HepG2 (cell line): ENCODE results near the gene TMTC2. TPM values are rescaled to one million over a fixed set of nuclear protein-coding genes. Genes with fewer than 3 reads are reported as not detected.

Source experiments
- ATAC-seq: fragments of 200-7000 bp; cut with Tn5 transposase; 3 replicates; pipeline ENCODE4 v1.9.1; 2020; ENCODE audit warnings: mild to moderate bottlenecking, moderate library complexity
- BruUV-seq: library from RNA; stranded (reverse); fragments of 400-500 nt; replicated peaks from 2 replicates; lab custom pipeline; 2021; lab: Mats Ljungman, UMichigan
- CTCF ChIA-PET: fragments of 300-600 bp; formaldehyde crosslinking; extraction: SDS; loops from one replicate; lab custom pipeline; 2021; ENCODE audit warnings: low total read pairs, inconsistent platforms, low intra/inter-chr PET ratio; lab: Yijun Ruan, JAX
- POLR2A ChIA-PET: fragments of 350-600 bp; sonication (Branson Sonifier 250); formaldehyde crosslinking; loops from one replicate; lab custom pipeline; 2020; ENCODE audit warnings: antibody characterized with exemption, inconsistent platforms; lab: Yijun Ruan, JAX
- DNase-seq: peaks from one replicate; pipeline ENCODE4 v3.0.0-alpha.2; 2015; ENCODE audit warnings: low spot score
- FAIRE-seq: peaks from 3 replicates; lab custom pipeline; 2011; peaks lifted over from hg19 to GRCh38; lab: Jason Lieb, UNC
- H2AFZ ChIP-seq: one replicate; pipeline ENCODE4 v1.6.1; 2011; ENCODE audit warnings: low read length, inconsistent platforms
- H3K27ac ChIP-seq: fragments of 300-600 bp; 3 replicates; pipeline ENCODE4 v1.8.0; 2011; ENCODE audit warnings: mixed run types, mild to moderate bottlenecking, mixed read lengths, low read length, inconsistent platforms; ENCODE audit not compliant: insufficient read depth; ENCODE audit errors: extremely low read length
- H3K27me3 ChIP-seq, 2 experiments: fragments of 200-600 bp in 1 of 2; 2 replicates in 1 of 2; 3 replicates in 1 of 2; pipeline versions ENCODE4 v1.6.0 to v1.8.0; 2011; ENCODE audit warnings: low read length in 2 of 2, mild to moderate bottlenecking in 2 of 2, moderate library complexity in 2 of 2, inconsistent platforms in 1 of 2; ENCODE audit not compliant: insufficient read depth in 2 of 2, control insufficient read depth in 1 of 2
- H3K36me3 ChIP-seq, 2 experiments: fragments of 200-600 bp in 1 of 2; replicated peaks in 1 of 2; 2 replicates in 1 of 2; 3 replicates in 1 of 2; pipeline versions ENCODE4 v1.5.1 to v1.8.0; 2011; ENCODE audit warnings: low read length in 2 of 2, inconsistent platforms in 1 of 2; ENCODE audit not compliant: insufficient read depth in 2 of 2, control insufficient read depth in 1 of 2
- H3K4me1 ChIP-seq: 2 replicates; pipeline ENCODE4 v1.5.1; 2012; ENCODE audit warnings: low read length, inconsistent platforms; ENCODE audit not compliant: insufficient read depth
- H3K4me2 ChIP-seq: 2 replicates; pipeline ENCODE4 v1.6.0; 2011; ENCODE audit warnings: low read depth, low read length, inconsistent platforms
- H3K4me3 ChIP-seq, 3 experiments: fragments of 200-600 bp in 1 of 3; sonication (generic), shearing (Covaris generic) in 1 of 3; replicated peaks in 1 of 3; 2 replicates each; pipeline ENCODE4 v1.5.1; 2011 to 2016; ENCODE audit warnings: low read length in 3 of 3, inconsistent platforms in 2 of 3, low read depth in 2 of 3, mild to moderate bottlenecking in 2 of 3, control low read depth in 1 of 3, mixed read lengths in 1 of 3; ENCODE audit not compliant: insufficient read depth in 1 of 3
- H3K79me2 ChIP-seq: one replicate; pipeline ENCODE4 v1.6.1; 2011; ENCODE audit warnings: low read length, inconsistent platforms; ENCODE audit not compliant: insufficient read depth
- H3K9ac ChIP-seq: 2 replicates; pipeline ENCODE4 v1.6.0; 2011; ENCODE audit warnings: mild to moderate bottlenecking, low read depth, low read length, inconsistent platforms; ENCODE audit not compliant: insufficient read depth
- H3K9me3 ChIP-seq: 2 replicates; pipeline ENCODE4 v1.5.1; 2012; ENCODE audit warnings: mild to moderate bottlenecking, low read length
- H4K20me1 ChIP-seq: 2 replicates; pipeline ENCODE4 v1.6.0; 2011; ENCODE audit warnings: inconsistent platforms, mild to moderate bottlenecking, low read length, moderate library complexity; ENCODE audit not compliant: insufficient read depth
- JUNB ChIP-seq: sonication (generic); formaldehyde crosslinking; IDR thresholded peaks from 2 replicates; pipeline ENCODE4 v1.8.0; 2022; ENCODE audit warnings: missing genetic modification reagents, mild to moderate bottlenecking, borderline replicate concordance
- SALL2 ChIP-seq: sonication (generic); formaldehyde crosslinking; IDR thresholded peaks from 2 replicates; pipeline ENCODE4 v1.8.1; 2023; ENCODE audit warnings: mild to moderate bottlenecking, missing genetic modification reagents, inconsistent platforms
- WGBS: methylation state at CpG from one replicate; pipeline ENCODE4 v1.1.6; 2017; ENCODE audit warnings: low lambda C conversion rate; 5-methylcytosine and 5-hydroxymethylcytosine counted together
- in situ Hi-C: cut with HindIII; loops from 2 replicates; pipeline ENCODE4 v1.10.0; 2017; ENCODE audit warnings: low pct_unique_long_range_greater_than_20kb; ENCODE audit not compliant: extremely low pct_ligation_motif_present
- intact Hi-C: fragments of 100-400 bp; cut with micrococcal nuclease; formaldehyde crosslinking; loops from one replicate; pipeline ENCODE4 v1.10.0; 2022; ENCODE audit not compliant: unreplicated experiment
- polyA plus RNA-seq, 8 experiments: library from polyadenylated mRNA; depleted of rRNA in 3 of 8; stranded (reverse) in 7 of 8; unstranded in 1 of 8; fragments of >200 nt; fragmentation: Illumina TruSeq in 4 of 8; extraction: Trizol in 4 of 8; gene quantifications; 2 replicates each; pipeline versions ENCODE4 v1.2.1 to v1.2.3, GENCODE V29; 2011 to 2016; ENCODE audit warnings: low read depth in 4 of 8, missing spikeins in 1 of 8, mixed read lengths in 1 of 8; ENCODE audit not compliant: insufficient read depth in 1 of 8
- total RNA-seq, 5 experiments: library from RNA; depleted of rRNA; stranded (reverse); fragments of >200 nt; fragmentation: Illumina TruSeq; extraction: Trizol; gene quantifications; 2 replicates each; pipeline ENCODE4 v1.2.3, GENCODE V29; 2016; ENCODE audit warnings: low read depth in 1 of 5
- TF ChIP-seq, protein P1 (sequence below): sonication (generic); formaldehyde crosslinking; IDR thresholded peaks from 2 replicates; pipeline ENCODE4 v1.8.1; 2022; ENCODE audit warnings: mild to moderate bottlenecking, missing genetic modification reagents
- TF ChIP-seq, protein P2 (sequence below): sonication (generic); formaldehyde crosslinking; IDR thresholded peaks from 2 replicates; pipeline ENCODE4 v1.5.0; 2020; ENCODE audit warnings: mild to moderate bottlenecking, missing genetic modification reagents, borderline replicate concordance
- TF ChIP-seq, protein P3 (sequence below): fragments of 450-650 bp; IDR thresholded peaks from 2 replicates; pipeline ENCODE4 v1.6.1; 2017
- TF ChIP-seq, protein P4 (sequence below): sonication (generic); formaldehyde crosslinking; IDR thresholded peaks from 2 replicates; pipeline ENCODE4 v1.4.0; 2020; ENCODE audit warnings: mild to moderate bottlenecking, missing genetic modification reagents, borderline replicate concordance
- TF ChIP-seq, protein P5 (sequence below): sonication (generic); formaldehyde crosslinking; IDR thresholded peaks from 2 replicates; pipeline ENCODE4 v1.4.0; 2020; ENCODE audit warnings: mild to moderate bottlenecking, low read depth, missing genetic modification reagents
- TF ChIP-seq, protein P6 (sequence below): sonication (generic); formaldehyde crosslinking; IDR thresholded peaks from 2 replicates; pipeline ENCODE4 v1.4.0; 2020; ENCODE audit warnings: missing genetic modification reagents

TMTC2 gene
- total and polyA plus RNA-seq, 2 of the 13 experiments (the other 11 are each of a cell fraction or from before 2014, with no cell fraction given), result 0.55 to 0.63 TPM

DNA sequence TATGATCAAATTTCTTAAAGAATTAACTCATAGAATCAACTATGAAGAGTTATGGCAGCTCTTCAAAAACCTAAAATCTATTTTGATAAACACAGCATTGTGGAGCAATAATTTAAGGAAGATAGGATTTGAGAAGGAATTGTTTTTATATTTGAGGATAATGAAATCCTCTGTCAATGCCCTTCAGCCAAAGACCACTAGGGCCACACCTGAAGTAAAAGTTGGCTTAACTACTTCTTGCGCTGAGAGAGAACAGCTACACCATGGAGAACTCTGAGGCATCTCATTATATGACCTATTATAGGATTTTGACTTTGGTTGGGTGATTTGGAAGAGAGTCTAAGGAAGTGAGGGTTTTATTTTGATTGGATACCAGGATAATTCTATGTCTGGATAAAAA is 237.2 kb downstream of the TMTC2 start:
- FAIRE-seq, result no peak

More for the DNA sequence above, 237.2 kb downstream of the TMTC2 start:
- Histone ChIP-seq H3K27ac (no peak overlapping the region), H4K20me1 (no peaks in the 10 kb centered on the region), H3K4me2 (no peak overlapping the region), H2AFZ (no peak overlapping the region), H3K9me3 (no peaks in the 10 kb centered on the region), H3K4me1 (no peaks in the 10 kb centered on the region), H3K4me3 (no peak overlapping the region), H3K36me3 (no peaks in the 10 kb centered on the region), H3K27me3 (no peaks in the 10 kb centered on the region), H3K79me2 (no peaks in the 10 kb centered on the region)
- intact Hi-C loops, result no loop called here
- no TSS peak for BruUV-seq
- WGBS, result 47% methylated on average over 1 of the region's 1 CpG
- ATAC-seq, result no peak
- TF ChIP-seq JUNB (CRISPR knock-in tag) (no peak), SALL2 (CRISPR knock-in tag) (no peak)
- TF ChIP-seq, protein P1, sequence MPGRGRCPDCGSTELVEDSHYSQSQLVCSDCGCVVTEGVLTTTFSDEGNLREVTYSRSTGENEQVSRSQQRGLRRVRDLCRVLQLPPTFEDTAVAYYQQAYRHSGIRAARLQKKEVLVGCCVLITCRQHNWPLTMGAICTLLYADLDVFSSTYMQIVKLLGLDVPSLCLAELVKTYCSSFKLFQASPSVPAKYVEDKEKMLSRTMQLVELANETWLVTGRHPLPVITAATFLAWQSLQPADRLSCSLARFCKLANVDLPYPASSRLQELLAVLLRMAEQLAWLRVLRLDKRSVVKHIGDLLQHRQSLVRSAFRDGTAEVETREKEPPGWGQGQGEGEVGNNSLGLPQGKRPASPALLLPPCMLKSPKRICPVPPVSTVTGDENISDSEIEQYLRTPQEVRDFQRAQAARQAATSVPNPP (CRISPR knock-in tag), result no peak
- TF ChIP-seq, protein P2, sequence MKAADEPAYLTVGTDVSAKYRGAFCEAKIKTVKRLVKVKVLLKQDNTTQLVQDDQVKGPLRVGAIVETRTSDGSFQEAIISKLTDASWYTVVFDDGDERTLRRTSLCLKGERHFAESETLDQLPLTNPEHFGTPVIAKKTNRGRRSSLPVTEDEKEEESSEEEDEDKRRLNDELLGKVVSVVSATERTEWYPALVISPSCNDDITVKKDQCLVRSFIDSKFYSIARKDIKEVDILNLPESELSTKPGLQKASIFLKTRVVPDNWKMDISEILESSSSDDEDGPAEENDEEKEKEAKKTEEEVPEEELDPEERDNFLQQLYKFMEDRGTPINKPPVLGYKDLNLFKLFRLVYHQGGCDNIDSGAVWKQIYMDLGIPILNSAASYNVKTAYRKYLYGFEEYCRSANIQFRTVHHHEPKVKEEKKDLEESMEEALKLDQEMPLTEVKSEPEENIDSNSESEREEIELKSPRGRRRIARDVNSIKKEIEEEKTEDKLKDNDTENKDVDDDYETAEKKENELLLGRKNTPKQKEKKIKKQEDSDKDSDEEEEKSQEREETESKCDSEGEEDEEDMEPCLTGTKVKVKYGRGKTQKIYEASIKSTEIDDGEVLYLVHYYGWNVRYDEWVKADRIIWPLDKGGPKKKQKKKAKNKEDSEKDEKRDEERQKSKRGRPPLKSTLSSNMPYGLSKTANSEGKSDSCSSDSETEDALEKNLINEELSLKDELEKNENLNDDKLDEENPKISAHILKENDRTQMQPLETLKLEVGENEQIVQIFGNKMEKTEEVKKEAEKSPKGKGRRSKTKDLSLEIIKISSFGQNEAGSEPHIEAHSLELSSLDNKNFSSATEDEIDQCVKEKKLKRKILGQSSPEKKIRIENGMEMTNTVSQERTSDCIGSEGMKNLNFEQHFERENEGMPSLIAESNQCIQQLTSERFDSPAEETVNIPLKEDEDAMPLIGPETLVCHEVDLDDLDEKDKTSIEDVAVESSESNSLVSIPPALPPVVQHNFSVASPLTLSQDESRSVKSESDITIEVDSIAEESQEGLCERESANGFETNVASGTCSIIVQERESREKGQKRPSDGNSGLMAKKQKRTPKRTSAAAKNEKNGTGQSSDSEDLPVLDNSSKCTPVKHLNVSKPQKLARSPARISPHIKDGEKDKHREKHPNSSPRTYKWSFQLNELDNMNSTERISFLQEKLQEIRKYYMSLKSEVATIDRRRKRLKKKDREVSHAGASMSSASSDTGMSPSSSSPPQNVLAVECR, result no peak
- TF ChIP-seq, protein P3, sequence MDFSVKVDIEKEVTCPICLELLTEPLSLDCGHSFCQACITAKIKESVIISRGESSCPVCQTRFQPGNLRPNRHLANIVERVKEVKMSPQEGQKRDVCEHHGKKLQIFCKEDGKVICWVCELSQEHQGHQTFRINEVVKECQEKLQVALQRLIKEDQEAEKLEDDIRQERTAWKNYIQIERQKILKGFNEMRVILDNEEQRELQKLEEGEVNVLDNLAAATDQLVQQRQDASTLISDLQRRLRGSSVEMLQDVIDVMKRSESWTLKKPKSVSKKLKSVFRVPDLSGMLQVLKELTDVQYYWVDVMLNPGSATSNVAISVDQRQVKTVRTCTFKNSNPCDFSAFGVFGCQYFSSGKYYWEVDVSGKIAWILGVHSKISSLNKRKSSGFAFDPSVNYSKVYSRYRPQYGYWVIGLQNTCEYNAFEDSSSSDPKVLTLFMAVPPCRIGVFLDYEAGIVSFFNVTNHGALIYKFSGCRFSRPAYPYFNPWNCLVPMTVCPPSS, result no peak
- TF ChIP-seq, protein P4, sequence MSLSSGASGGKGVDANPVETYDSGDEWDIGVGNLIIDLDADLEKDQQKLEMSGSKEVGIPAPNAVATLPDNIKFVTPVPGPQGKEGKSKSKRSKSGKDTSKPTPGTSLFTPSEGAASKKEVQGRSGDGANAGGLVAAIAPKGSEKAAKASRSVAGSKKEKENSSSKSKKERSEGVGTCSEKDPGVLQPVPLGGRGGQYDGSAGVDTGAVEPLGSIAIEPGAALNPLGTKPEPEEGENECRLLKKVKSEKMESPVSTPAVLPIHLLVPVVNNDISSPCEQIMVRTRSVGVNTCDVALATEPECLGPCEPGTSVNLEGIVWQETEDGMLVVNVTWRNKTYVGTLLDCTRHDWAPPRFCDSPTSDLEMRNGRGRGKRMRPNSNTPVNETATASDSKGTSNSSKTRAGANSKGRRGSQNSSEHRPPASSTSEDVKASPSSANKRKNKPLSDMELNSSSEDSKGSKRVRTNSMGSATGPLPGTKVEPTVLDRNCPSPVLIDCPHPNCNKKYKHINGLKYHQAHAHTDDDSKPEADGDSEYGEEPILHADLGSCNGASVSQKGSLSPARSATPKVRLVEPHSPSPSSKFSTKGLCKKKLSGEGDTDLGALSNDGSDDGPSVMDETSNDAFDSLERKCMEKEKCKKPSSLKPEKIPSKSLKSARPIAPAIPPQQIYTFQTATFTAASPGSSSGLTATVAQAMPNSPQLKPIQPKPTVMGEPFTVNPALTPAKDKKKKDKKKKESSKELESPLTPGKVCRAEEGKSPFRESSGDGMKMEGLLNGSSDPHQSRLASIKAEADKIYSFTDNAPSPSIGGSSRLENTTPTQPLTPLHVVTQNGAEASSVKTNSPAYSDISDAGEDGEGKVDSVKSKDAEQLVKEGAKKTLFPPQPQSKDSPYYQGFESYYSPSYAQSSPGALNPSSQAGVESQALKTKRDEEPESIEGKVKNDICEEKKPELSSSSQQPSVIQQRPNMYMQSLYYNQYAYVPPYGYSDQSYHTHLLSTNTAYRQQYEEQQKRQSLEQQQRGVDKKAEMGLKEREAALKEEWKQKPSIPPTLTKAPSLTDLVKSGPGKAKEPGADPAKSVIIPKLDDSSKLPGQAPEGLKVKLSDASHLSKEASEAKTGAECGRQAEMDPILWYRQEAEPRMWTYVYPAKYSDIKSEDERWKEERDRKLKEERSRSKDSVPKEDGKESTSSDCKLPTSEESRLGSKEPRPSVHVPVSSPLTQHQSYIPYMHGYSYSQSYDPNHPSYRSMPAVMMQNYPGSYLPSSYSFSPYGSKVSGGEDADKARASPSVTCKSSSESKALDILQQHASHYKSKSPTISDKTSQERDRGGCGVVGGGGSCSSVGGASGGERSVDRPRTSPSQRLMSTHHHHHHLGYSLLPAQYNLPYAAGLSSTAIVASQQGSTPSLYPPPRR (CRISPR knock-in tag), result no peak
- TF ChIP-seq, protein P5, sequence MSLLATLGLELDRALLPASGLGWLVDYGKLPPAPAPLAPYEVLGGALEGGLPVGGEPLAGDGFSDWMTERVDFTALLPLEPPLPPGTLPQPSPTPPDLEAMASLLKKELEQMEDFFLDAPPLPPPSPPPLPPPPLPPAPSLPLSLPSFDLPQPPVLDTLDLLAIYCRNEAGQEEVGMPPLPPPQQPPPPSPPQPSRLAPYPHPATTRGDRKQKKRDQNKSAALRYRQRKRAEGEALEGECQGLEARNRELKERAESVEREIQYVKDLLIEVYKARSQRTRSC (CRISPR knock-in tag), result no peak
- TF ChIP-seq, protein P6, sequence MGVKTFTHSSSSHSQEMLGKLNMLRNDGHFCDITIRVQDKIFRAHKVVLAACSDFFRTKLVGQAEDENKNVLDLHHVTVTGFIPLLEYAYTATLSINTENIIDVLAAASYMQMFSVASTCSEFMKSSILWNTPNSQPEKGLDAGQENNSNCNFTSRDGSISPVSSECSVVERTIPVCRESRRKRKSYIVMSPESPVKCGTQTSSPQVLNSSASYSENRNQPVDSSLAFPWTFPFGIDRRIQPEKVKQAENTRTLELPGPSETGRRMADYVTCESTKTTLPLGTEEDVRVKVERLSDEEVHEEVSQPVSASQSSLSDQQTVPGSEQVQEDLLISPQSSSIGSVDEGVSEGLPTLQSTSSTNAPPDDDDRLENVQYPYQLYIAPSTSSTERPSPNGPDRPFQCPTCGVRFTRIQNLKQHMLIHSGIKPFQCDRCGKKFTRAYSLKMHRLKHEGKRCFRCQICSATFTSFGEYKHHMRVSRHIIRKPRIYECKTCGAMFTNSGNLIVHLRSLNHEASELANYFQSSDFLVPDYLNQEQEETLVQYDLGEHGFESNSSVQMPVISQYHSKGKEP (CRISPR knock-in tag), result no peak
- TF ChIP-seq, all 625 proteins: peak for 0
- CTCF ChIA-PET, result no interaction called here
- POLR2A ChIA-PET, result no interaction called here
- H3K9ac ChIP-seq, result no peak overlapping the region
- in situ Hi-C loops, result no loop called here
- no peak for DNase-seq
